ENCODE data around the gene CENPA.
A peak's percentile ranks its signal among the peaks of the same experiment; 100 is the strongest.

GRCh38 chr2:26785431-26786206, at the start of gene CENPA:
- TF ChIP-seq, protein P1, sequence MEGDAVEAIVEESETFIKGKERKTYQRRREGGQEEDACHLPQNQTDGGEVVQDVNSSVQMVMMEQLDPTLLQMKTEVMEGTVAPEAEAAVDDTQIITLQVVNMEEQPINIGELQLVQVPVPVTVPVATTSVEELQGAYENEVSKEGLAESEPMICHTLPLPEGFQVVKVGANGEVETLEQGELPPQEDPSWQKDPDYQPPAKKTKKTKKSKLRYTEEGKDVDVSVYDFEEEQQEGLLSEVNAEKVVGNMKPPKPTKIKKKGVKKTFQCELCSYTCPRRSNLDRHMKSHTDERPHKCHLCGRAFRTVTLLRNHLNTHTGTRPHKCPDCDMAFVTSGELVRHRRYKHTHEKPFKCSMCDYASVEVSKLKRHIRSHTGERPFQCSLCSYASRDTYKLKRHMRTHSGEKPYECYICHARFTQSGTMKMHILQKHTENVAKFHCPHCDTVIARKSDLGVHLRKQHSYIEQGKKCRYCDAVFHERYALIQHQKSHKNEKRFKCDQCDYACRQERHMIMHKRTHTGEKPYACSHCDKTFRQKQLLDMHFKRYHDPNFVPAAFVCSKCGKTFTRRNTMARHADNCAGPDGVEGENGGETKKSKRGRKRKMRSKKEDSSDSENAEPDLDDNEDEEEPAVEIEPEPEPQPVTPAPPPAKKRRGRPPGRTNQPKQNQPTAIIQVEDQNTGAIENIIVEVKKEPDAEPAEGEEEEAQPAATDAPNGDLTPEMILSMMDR (IDR thresholded peaks at IDR 0.05): peak; percentile 24 to 73 (median 46)
- TF ChIP-seq POLR2A (IDR thresholded peaks at IDR 0.05): peak in 1 of 2 donors; percentile 15

Data from tibial nerve (tissue), 3 donors.